Smooth muscle cell (in vitro differentiated cells): Measurements from ENCODE around the gene DUSP22. TPM values are rescaled to one million over a fixed set of nuclear protein-coding genes. Genes with fewer than 3 reads are reported as not detected.

Experiments
- DNase-seq: peaks from one replicate; lab custom pipeline; 2025; ENCODE audit not compliant: unreplicated experiment; lab: John Stamatoyannopoulos, UW
- H2AFZ ChIP-seq: fragments of 200-600 bp; sonication (generic); 2 replicates; pipeline ENCODE4 v1.6.0; 2016; ENCODE audit warnings: antibody characterized with exemption, low read depth, mild to moderate bottlenecking
- H3F3A ChIP-seq: fragments of 200-600 bp; sonication (generic); 2 replicates; pipeline ENCODE4 v1.6.0; 2017; ENCODE audit warnings: antibody characterized with exemption, low read depth
- H3K27ac ChIP-seq: fragments of 200-600 bp; sonication (generic); 2 replicates; pipeline ENCODE4 v1.5.1; 2016; ENCODE audit warnings: low read depth, mild to moderate bottlenecking
- H3K27me3 ChIP-seq: fragments of 200-600 bp; sonication (generic); 2 replicates; pipeline ENCODE4 v1.6.1; 2016; ENCODE audit warnings: low read depth, mild to moderate bottlenecking
- H3K36me3 ChIP-seq: fragments of 200-600 bp; sonication (generic); 2 replicates; pipeline ENCODE4 v1.5.1; 2016; ENCODE audit warnings: low read depth
- H3K4me1 ChIP-seq: fragments of 200-600 bp; sonication (generic); 2 replicates; pipeline ENCODE4 v1.5.1; 2016; ENCODE audit warnings: low read depth
- H3K4me2 ChIP-seq: fragments of 200-600 bp; sonication (generic); 2 replicates; pipeline ENCODE4 v1.6.0; 2016; ENCODE audit warnings: mild to moderate bottlenecking
- H3K4me3 ChIP-seq: fragments of 200-600 bp; sonication (generic); 2 replicates; pipeline ENCODE4 v1.5.1; 2016; ENCODE audit warnings: mild to moderate bottlenecking
- H3K79me2 ChIP-seq: fragments of 200-600 bp; sonication (generic); 2 replicates; pipeline ENCODE4 v1.6.0; 2016; ENCODE audit warnings: low read depth, mild to moderate bottlenecking
- H3K9ac ChIP-seq: fragments of 200-600 bp; sonication (generic); 2 replicates; pipeline ENCODE4 v1.6.0; 2016; ENCODE audit warnings: low read depth
- H3K9me3 ChIP-seq: fragments of 200-600 bp; sonication (generic); replicated peaks from 2 replicates; pipeline ENCODE4 v1.5.1; 2016; ENCODE audit warnings: low read depth
- H4K20me1 ChIP-seq: fragments of 200-600 bp; sonication (generic); 2 replicates; pipeline ENCODE4 v1.6.0; 2016; ENCODE audit warnings: low read depth
- CTCF ChIP-seq: fragments of 200-600 bp; sonication (generic); IDR thresholded peaks from 2 replicates; pipeline ENCODE4 v1.5.1; 2017; ENCODE audit warnings: borderline replicate concordance, mild to moderate bottlenecking, antibody characterized with exemption; ENCODE audit not compliant: insufficient read depth, poor library complexity, severe bottlenecking
- WGBS: methylation state at CpG from one replicate; pipeline ENCODE4 v1.1.7; 2016; ENCODE audit warnings: low lambda C conversion rate; 5-methylcytosine and 5-hydroxymethylcytosine counted together
- polyA plus RNA-seq: library from polyadenylated mRNA; unstranded; fragments of >200 nt; fragmentation: Nextera tagmentation; extraction: Ambion mirVana; gene quantifications from 2 replicates; pipeline ENCODE4 v1.2.1, GENCODE V29; 2016
- total RNA-seq: library from RNA; depleted of rRNA; stranded (reverse); fragments of >200 nt; gene quantifications from 2 replicates; pipeline ENCODE4 v1.2.3, GENCODE V29; 2014

Gene DUSP22
- total and polyA plus RNA-seq, 2 experiments from 2014 or later, result 16.3 to 19.1 TPM

- Histone ChIP-seq H3K27ac (no peak overlapping the region), H3K9me3 (no peaks in the 10 kb centered on the region), H3K27me3 (no peaks in the 10 kb centered on the region), H3K79me2 (no peaks in the 10 kb centered on the region), H3F3A (no peaks in the 10 kb centered on the region), H2AFZ (no peak overlapping the region), H3K4me1 (no peaks in the 10 kb centered on the region), H3K36me3 (no peaks in the 10 kb centered on the region), H3K9ac (no peak overlapping the region), H3K4me3 (no peak overlapping the region), H3K4me2 (no peak overlapping the region), H4K20me1 (peaks cover 19% of the 10 kb centered on the region)
- WGBS, result 87% methylated on average over 5 of the region's 5 CpGs
- no peak for TF ChIP-seq CTCF
- no peak for DNase-seq
Observed at GRCh38 chr6:307874-308273, 15.6 kb downstream of the DUSP22 start.

GRCh38 chr6:308307-308706, 16.0 kb downstream of the DUSP22 start:
- H3K9me3 ChIP-seq, result no peaks in the 10 kb centered on the region
- H3K9ac ChIP-seq, result no peak overlapping the region
- H3K4me1 ChIP-seq, result no peaks in the 10 kb centered on the region
- no peaks in the 10 kb centered on the region for H3F3A ChIP-seq
- H2AFZ ChIP-seq, result no peak overlapping the region
- H3K36me3 ChIP-seq, result no peaks in the 10 kb centered on the region
- no peaks in the 10 kb centered on the region for H3K79me2 ChIP-seq
- peaks cover 14% of the 10 kb centered on the region for H4K20me1 ChIP-seq
- H3K27ac ChIP-seq, result no peak overlapping the region
- H3K27me3 ChIP-seq, result no peaks in the 10 kb centered on the region
- no peak for TF ChIP-seq CTCF
- whole genome bisulfite sequencing, result 87% methylated on average over 10 of the region's 10 CpGs
- no peak overlapping the region for H3K4me2 ChIP-seq
- no peak for DNase-seq
- H3K4me3 ChIP-seq, result no peak overlapping the region

GRCh38 chr6:308768-309167, 16.5 kb downstream of the DUSP22 start:
- no peak overlapping the region for H2AFZ ChIP-seq
- 74% methylated on average over 8 of the region's 8 CpGs for WGBS

More at GRCh38 chr6:308768-309167, 16.5 kb downstream of the DUSP22 start:
- Histone ChIP-seq H4K20me1 (peaks cover 12% of the 10 kb centered on the region), H3K9me3 (no peaks in the 10 kb centered on the region), H3K4me3 (no peak overlapping the region), H3K36me3 (no peaks in the 10 kb centered on the region), H3K4me1 (no peaks in the 10 kb centered on the region), H3K4me2 (no peak overlapping the region), H3K27me3 (no peaks in the 10 kb centered on the region), H3K27ac (no peak overlapping the region), H3K79me2 (no peaks in the 10 kb centered on the region), H3K9ac (no peak overlapping the region), H3F3A (no peaks in the 10 kb centered on the region)
- DNase-seq, result no peak
- no peak for TF ChIP-seq CTCF
